GM12875 (cell line): ENCODE results near the gene ELF4.

ENCODE experiments used
- H3K4me3 ChIP-seq: one replicate; pipeline ENCODE4 v1.5.1; 2011; ENCODE audit warnings: low read depth, low read length, control low read depth
- CTCF ChIP-seq: IDR thresholded peaks from 2 replicates; pipeline ENCODE4 v1.5.1; 2011; ENCODE audit warnings: low read depth, mild to moderate bottlenecking, control low read depth, inconsistent platforms, low read length, moderate library complexity, borderline replicate concordance; ENCODE audit not compliant: insufficient read depth

ELF4 gene

GRCh38 chrX:130020661-130021324, 89.5 kb downstream of the ELF4 start:
- H3K4me3 ChIP-seq = no peak overlapping the region
- TF ChIP-seq CTCF = no peak

- TF ChIP-seq CTCF = no peak
These were observed 92.2 kb downstream of the ELF4 start for GRCh38 chrX:130018143-130018542.

GRCh38 chrX:130015181-130015580, 95.1 kb downstream of the ELF4 start:
- TF ChIP-seq CTCF = no peak
- no peak overlapping the region for H3K4me3 ChIP-seq

More at GRCh38 chrX:130018143-130018542, 92.2 kb downstream of the ELF4 start:
- no peak overlapping the region for H3K4me3 ChIP-seq
